Dermis blood vessel endothelial cell (primary cell): Measurements from ENCODE around the gene TMEM59. TPM values are rescaled to one million over a fixed set of nuclear protein-coding genes. Genes with fewer than 3 reads are reported as not detected.

Experiments
- DNase-seq: peaks from one replicate; pipeline ENCODE4 v3.0.0; 2010
- total RNA-seq: library from RNA; depleted of rRNA; stranded (reverse); fragments of >200 nt; gene quantifications from 2 replicates; pipeline ENCODE4 v1.2.3, GENCODE V29; 2014

TMEM59 gene
- total RNA-seq, 1 donor from 2014 or later, result 375 TPM

DNA sequence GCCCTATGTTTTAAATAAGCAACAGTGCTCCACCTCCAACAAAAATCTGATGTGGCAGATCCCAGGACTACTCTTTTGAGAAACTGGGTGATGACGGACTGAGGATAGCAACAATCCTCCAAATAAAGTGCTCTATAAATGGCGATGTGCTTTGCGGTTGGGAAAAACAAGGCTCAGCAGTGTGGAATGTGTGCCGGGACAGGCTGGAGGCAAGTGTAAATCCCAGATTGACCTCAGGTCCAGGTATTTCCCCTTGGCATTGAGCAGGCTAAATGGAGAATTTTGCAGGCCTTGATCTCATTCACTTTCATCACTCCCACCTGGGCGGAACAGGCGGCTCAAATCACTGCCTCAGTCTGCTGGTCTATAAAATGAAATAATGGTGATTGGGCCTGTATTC is 71.8 kb downstream of the TMEM59 start:
- DNase-seq, result no peak

DNA sequence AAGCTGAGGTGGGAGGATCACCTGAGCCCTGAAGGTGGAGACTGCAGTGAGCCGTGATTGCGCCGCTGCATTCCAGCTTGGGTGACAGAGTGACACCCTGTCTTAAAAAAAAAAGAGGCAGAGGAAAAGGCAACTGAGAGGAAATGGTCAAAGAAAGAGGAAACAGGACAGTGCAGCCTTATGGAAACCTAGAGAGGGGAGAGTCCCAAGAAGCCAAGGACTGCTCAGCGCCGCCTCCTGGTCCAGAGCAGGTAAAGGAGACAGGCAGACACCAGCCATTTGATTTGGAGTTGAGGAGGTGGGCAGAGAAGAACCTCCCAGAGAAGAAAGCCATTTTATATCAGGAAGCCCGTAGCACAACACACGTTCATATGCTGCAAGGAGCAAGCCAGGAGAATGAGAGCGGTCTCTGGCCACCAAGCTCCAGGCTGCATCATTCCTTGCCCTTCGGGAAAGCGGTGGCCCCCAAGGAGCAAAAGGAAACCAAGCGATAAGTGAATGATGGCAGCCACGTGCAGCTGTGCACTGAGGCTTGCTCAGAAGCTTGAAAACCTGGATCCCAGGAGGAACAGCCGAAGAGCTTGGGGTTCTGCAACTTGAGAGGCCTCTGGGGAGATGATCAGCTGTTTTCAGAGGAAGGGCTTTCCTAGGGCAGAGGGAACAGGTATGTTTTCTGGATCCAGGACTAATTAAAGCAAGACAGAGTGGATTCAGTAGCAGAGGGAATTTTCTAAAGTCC is 73.1 kb downstream of the TMEM59 start:
- no peak for DNase-seq

Other genes starting within 250 kb of the TMEM59 start
- gene NDC1, start 214.9 kb downstream of the TMEM59 start, total RNA-seq, result 15.0 and 36.8 TPM in 2 replicates
- gene YIPF1, start 163.4 kb downstream of the TMEM59 start, total RNA-seq, result 13.4 and 14.9 TPM in 2 replicates
- not detected in 2 replicates for gene DIO1, start 159.0 kb downstream of the TMEM59 start, total RNA-seq
- gene IFT25, start 107.5 kb downstream of the TMEM59 start, total RNA-seq, result 12.6 and 20.8 TPM in 2 replicates
- gene LRRC42, start 106.9 kb downstream of the TMEM59 start, total RNA-seq, result 23.6 and 28.2 TPM in 2 replicates
- not detected in 2 replicates for gene LDLRAD1, start 35.0 kb downstream of the TMEM59 start, total RNA-seq
- gene TCEANC2, start 404 bp upstream of the TMEM59 start, total RNA-seq, result 3.7 and 3.8 TPM in 2 replicates
- 0.09 and 0.17 TPM in 2 replicates for gene CDCP2, start 99.8 kb upstream of the TMEM59 start, total RNA-seq
- gene CYB5RL, start 146.8 kb upstream of the TMEM59 start, total RNA-seq, result 4.8 and 5.8 TPM in 2 replicates
- gene MRPL37, start 147.0 kb upstream of the TMEM59 start, total RNA-seq, result 47.5 and 61.2 TPM in 2 replicates